Tibial nerve (tissue), 4 donors: ENCODE data around the gene PACSIN2.

Source experiments
- CTCF ChIP-seq, 5 experiments: fragments of 200-600 bp in 3 of 5; fragments of 450-650 bp in 2 of 5; sonication (generic) in 3 of 5; IDR thresholded peaks; one replicate each; pipeline ENCODE4 v1.5.1; 2016 to 2019; ENCODE audit warnings: antibody characterized with exemption in 5 of 5, mild to moderate bottlenecking in 3 of 5, moderate library complexity in 2 of 5
- EP300 ChIP-seq, 2 donors: sonication (generic); formaldehyde crosslinking; IDR thresholded peaks; one replicate each; pipeline ENCODE4 v1.6.1; 2017; ENCODE audit warnings: antibody characterized with exemption in 2 of 2, mild to moderate bottlenecking in 1 of 2
- POLR2A ChIP-seq, 2 donors: fragments of 450-650 bp; IDR thresholded peaks; one replicate each; pipeline ENCODE4 v1.6.1; 2017; ENCODE audit warnings: antibody characterized with exemption in 2 of 2, mild to moderate bottlenecking in 2 of 2, moderate library complexity in 2 of 2

GRCh38 chr22:42877158-42877557, 137.8 kb downstream of the PACSIN2 start:
- TF ChIP-seq CTCF (IDR thresholded peaks at IDR 0.05), result no peak
- no peak for TF ChIP-seq POLR2A (IDR thresholded peaks at IDR 0.05)
- TF ChIP-seq EP300 (IDR thresholded peaks at IDR 0.05), result no peak
